Tibial nerve (tissue), 4 donors: ENCODE results near the gene LPIN2.

Experiments used
- CTCF ChIP-seq, 5 experiments: fragments of 200-600 bp in 3 of 5; fragments of 450-650 bp in 2 of 5; sonication (generic) in 3 of 5; IDR thresholded peaks; one replicate each; pipeline ENCODE4 v1.5.1; 2016 to 2019; ENCODE audit warnings: antibody characterized with exemption in 5 of 5, mild to moderate bottlenecking in 3 of 5, moderate library complexity in 2 of 5
- EP300 ChIP-seq, 2 donors: sonication (generic); formaldehyde crosslinking; IDR thresholded peaks; one replicate each; pipeline ENCODE4 v1.6.1; 2017; ENCODE audit warnings: antibody characterized with exemption in 2 of 2, mild to moderate bottlenecking in 1 of 2

- TF ChIP-seq CTCF (IDR thresholded peaks at IDR 0.05) (no peak), EP300 (IDR thresholded peaks at IDR 0.05) (no peak)
These were observed 10.2 kb downstream of the LPIN2 start for GRCh38 chr18:3002732-3003131.
